Heart right ventricle (tissue), 16 donors: ENCODE data around the gene IDNK. TPM values are rescaled to one million over a fixed set of nuclear protein-coding genes. Genes with fewer than 3 reads are reported as not detected.

Source experiments
- ATAC-seq, 8 donors: fragments of 200-7000 bp; cut with Tn5 transposase; one replicate each; pipeline ENCODE4 v1.9.1; 2020; ENCODE audit warnings: mild to moderate bottlenecking in 8 of 8, moderate library complexity in 8 of 8, moderate number of reproducible peaks in 1 of 8
- DNase-seq, 2 donors: peaks; one replicate each; pipeline ENCODE4 v3.0.0-alpha.2; 2020
- H3K27ac ChIP-seq, 10 donors: fragments of 200-600 bp; sonication (generic) in 2 of 10; one replicate each; pipeline versions ENCODE4 v1.5.0 to v1.8.0; 2020 to 2022; ENCODE audit warnings: mild to moderate bottlenecking in 3 of 10
- H3K27me3 ChIP-seq, 7 donors: fragments of 200-600 bp; one replicate each; pipeline ENCODE4 v1.8.0; 2021 to 2022; ENCODE audit warnings: mild to moderate bottlenecking in 2 of 7
- H3K36me3 ChIP-seq, 9 donors: fragments of 200-600 bp; sonication (generic) in 1 of 9; one replicate each; pipeline versions ENCODE4 v1.5.0 to v1.8.0; 2020 to 2022; ENCODE audit warnings: mild to moderate bottlenecking in 2 of 9
- H3K4me1 ChIP-seq, 9 donors: fragments of 200-600 bp; sonication (generic) in 1 of 9; one replicate each; pipeline versions ENCODE4 v1.5.0 to v1.8.0; 2020 to 2022; ENCODE audit warnings: mild to moderate bottlenecking in 4 of 9
- H3K4me3 ChIP-seq, 10 donors: fragments of 200-600 bp; sonication (generic) in 2 of 10; one replicate each; pipeline versions ENCODE4 v1.5.0 to v1.8.0; 2020 to 2022; ENCODE audit warnings: mild to moderate bottlenecking in 7 of 10, moderate library complexity in 2 of 10
- H3K9me3 ChIP-seq, 11 donors: fragments of 200-600 bp in 10 of 11; sonication (generic) in 2 of 11; one replicate each; pipeline versions ENCODE4 v1.5.0 to v1.8.0; 2013 to 2022; ENCODE audit warnings: mild to moderate bottlenecking in 2 of 11, control low read depth in 1 of 11, moderate library complexity in 1 of 11
- CTCF ChIP-seq, 9 donors: fragments of 200-600 bp; sonication (generic) in 2 of 9; IDR thresholded peaks; one replicate each; pipeline versions ENCODE4 v1.5.0 to v1.8.0; 2021 to 2022; ENCODE audit warnings: antibody characterized with exemption in 9 of 9, mild to moderate bottlenecking in 5 of 9, moderate library complexity in 1 of 9
- WGBS, 2 donors: extraction: QIAGEN DNeasy Blood & Tissue Kit; methylation state at CpG; one replicate each; pipeline ENCODE4 v1.1.7; 2013; ENCODE audit warnings: inconsistent platforms in 1 of 2; 5-methylcytosine and 5-hydroxymethylcytosine counted together
- intact Hi-C, 10 donors: fragments of 100-400 bp; cut with DNase I; formaldehyde crosslinking; loops; one replicate each; pipeline versions ENCODE4 v1.11.1 to v1.14.2; 2022
- polyA plus RNA-seq, 2 donors: library from polyadenylated mRNA; stranded (reverse); fragments of 200-250 nt; gene quantifications; one replicate each; pipeline ENCODE4 v1.2.3, GENCODE V29; 2013
- total RNA-seq, 10 donors: library from RNA; stranded (reverse); fragmentation: NEBNext Ultra II Directional in 3 of 10; extraction: Animal tissue kit (Norgen Biotek cat#: 25700) in 3 of 10; gene quantifications; one replicate each; pipeline versions ENCODE4 v1.2.1 to v1.2.4, GENCODE V29; 2021 to 2023
- donor health status: Arrhythmogenic right ventricular cardiomyopathy.
- donor health status: ischemic (EF 13 %, LVEDD 7.1; RV severe dilation, severe dysfunction).
- donor health status: healthy with polysubstance abuse.
- donor health status: DM: no; HTN: yes; CAD: no.
- donor health status: DM: no; HTN: no; CAD: no.
- donor health status: ischemic (EF 25% LVEDD 6.9; RV normal size, moderate dysfunction).
- donor health status: ischemic (EF 25% LVEDD 5.7; RV mildly dilated, moderate dysfunction).
- donor health status: healthy.
- donor health status: DM: yes; HTN: yes; CAD: no.
- donor health status: Ischemic cardiomyopathy.
- donor health status: ischemic (EF 35%, LVEDD 5.7; RV mildly dilated, moderate dysfunction).
- donor health status: nonischemic (EF 11% LVEDD 7.7; RV severe dilation, severe dysfunction).
- donor health status: DM: yes; HTN: yes; CAD: no.
- donor health status: PGD.
- donor health status: ischemic (EF 29% LVEDD 5.4; RV normal size, mild dysfunction).
- donor health status: nonischemic (EF 23%, LVEDD 6.1; RV moderate dilation, normal function).

IDNK gene
- total and polyA plus RNA-seq, 12 donors: 2.2 to 7.5 (median 4.0) TPM

GRCh38 chr9:83639266-83639665, 16.3 kb downstream of the IDNK start:
- WGBS, 2 donors: 39 to 64% methylated on average over 1 of the region's 1 CpG
- peaks cover 0 to 7% (median 0%) of the 10 kb centered on the region in 9 donors for H3K4me1 ChIP-seq
- ATAC-seq (no peak), DNase-seq (no peak)
- intact Hi-C loops: loop anchor here in 1 of 10 donors (10.0 kb wide), 1 partner anchor 256 kb away; no protein-coding TSS in a partner anchor
- H3K4me3 ChIP-seq: no peak overlapping the region
- no peaks in the 10 kb centered on the region for H3K9me3 ChIP-seq
- H3K27ac ChIP-seq: peak overlapping the region in 2 of 10 donors; percentile 1 to 10
- TF ChIP-seq CTCF (IDR thresholded peaks at IDR 0.05): no peak
- H3K36me3 ChIP-seq: no peaks in the 10 kb centered on the region
- H3K27me3 ChIP-seq: no peaks in the 10 kb centered on the region

GRCh38 chr9:83642793-83643192, 19.9 kb downstream of the IDNK start:
- DNase-seq (no peak), ATAC-seq (no peak)
- intact Hi-C loops: loop anchor here in 2 of 10 donors (10.0 kb wide), 1 partner anchor 308 kb away; no protein-coding TSS in a partner anchor
- no peak overlapping the region for H3K27ac ChIP-seq
- H3K4me3 ChIP-seq: no peak overlapping the region
- H3K4me1 ChIP-seq: peaks cover 0 to 7% (median 0%) of the 10 kb centered on the region in 9 donors
- TF ChIP-seq CTCF (IDR thresholded peaks at IDR 0.05): no peak
- no peaks in the 10 kb centered on the region for H3K27me3 ChIP-seq
- 78 to 82% methylated on average over 4 of the region's 4 CpGs for WGBS, 2 donors
- H3K9me3 ChIP-seq: no peaks in the 10 kb centered on the region
- peaks cover 0 to 11% (median 0%) of the 10 kb centered on the region in 9 donors for H3K36me3 ChIP-seq

- no peak for TF ChIP-seq CTCF (IDR thresholded peaks at IDR 0.05)
- intact Hi-C loops: loop anchor here in 2 of 10 donors (5.0 to 10.0 kb wide), 2 partner anchors 312 to 444 kb away; no protein-coding TSS in a partner anchor
- H3K9me3 ChIP-seq: peaks cover 0 to 4% (median 0%) of the 10 kb centered on the region in 11 donors
- H3K4me1 ChIP-seq: peaks cover 0 to 11% (median 0%) of the 10 kb centered on the region in 9 donors
- ATAC-seq (peak in 1 of 8 donors; percentile 23), DNase-seq (no peak)
- WGBS, 2 donors: 43 to 59% methylated on average over 8 of the region's 8 CpGs
- H3K36me3 ChIP-seq: peaks cover 0 to 30% (median 4%) of the 10 kb centered on the region in 9 donors
- no peaks in the 10 kb centered on the region for H3K27me3 ChIP-seq
- H3K27ac ChIP-seq: no peak overlapping the region
- H3K4me3 ChIP-seq: no peak overlapping the region
Observed at GRCh38 chr9:83646500-83647239, 23.7 kb downstream of the IDNK start.

GRCh38 chr9:83649080-83649479, 26.1 kb downstream of the IDNK start:
- 46% methylated on average over 8 of the region's 8 CpGs for WGBS, 2 donors
- DNase-seq (peak; percentile 58 to 75), ATAC-seq (peak; percentile 65 to 89 (median 82))
- intact Hi-C loops: loop anchor here in 3 of 10 donors (2.0 to 10.0 kb wide), 3 partner anchors 28 to 447 kb away; no protein-coding TSS in a partner anchor
- H3K4me3 ChIP-seq: no peak overlapping the region
- peak overlapping the region in 1 of 10 donors; percentile 37 for H3K27ac ChIP-seq
- TF ChIP-seq CTCF (IDR thresholded peaks at IDR 0.05): peak; percentile 54 to 78 (median 76)
- peaks cover 0 to 11% (median 0%) of the 10 kb centered on the region in 9 donors for H3K4me1 ChIP-seq
- H3K36me3 ChIP-seq: peaks cover 0 to 54% (median 15%) of the 10 kb centered on the region in 9 donors
- peaks cover 0 to 13% (median 0%) of the 10 kb centered on the region in 11 donors for H3K9me3 ChIP-seq
- H3K27me3 ChIP-seq: no peaks in the 10 kb centered on the region
